Mononuclear cell (primary cell): ENCODE data around the gene CHRNG. TPM values are rescaled to one million over a fixed set of nuclear protein-coding genes. Genes with fewer than 3 reads are reported as not detected.
"Not testable (repeated sequence)": the region's sequence is repeated elsewhere in the genome, so short reads cannot be mapped to it uniquely, and the experiment has no call there.

Source experiments
- H3K27me3 ChIP-seq: 2 replicates; pipeline ENCODE4 v1.6.0; 2011; ENCODE audit warnings: low read length, control low read depth; ENCODE audit not compliant: insufficient read depth
- H3K4me1 ChIP-seq: 2 replicates; pipeline ENCODE4 v1.5.1; 2011; ENCODE audit warnings: mild to moderate bottlenecking, low read length, control low read depth; ENCODE audit not compliant: insufficient read depth
- H3K4me3 ChIP-seq: 2 replicates; pipeline ENCODE4 v1.5.1; 2011; ENCODE audit warnings: mild to moderate bottlenecking, low read length, moderate library complexity
- H3K9me3 ChIP-seq: 2 replicates; pipeline ENCODE4 v1.5.1; 2011; ENCODE audit warnings: low read depth, mild to moderate bottlenecking, control low read depth, low read length
- total RNA-seq: library from RNA; depleted of rRNA; stranded (reverse); fragments of >200 nt; gene quantifications from one replicate; pipeline ENCODE4 v1.2.3, GENCODE V29; 2012

CHRNG gene
- total RNA-seq, 1 donor, result not detected

GRCh38 chr2:232530626-232531260 is 8.7 kb upstream of the CHRNG start:
- Histone ChIP-seq H3K4me1 (no peaks in the 10 kb centered on the region), H3K27me3 (no peaks in the 10 kb centered on the region), H3K4me3 (no peak overlapping the region), H3K9me3 (no peaks in the 10 kb centered on the region)

DNA sequence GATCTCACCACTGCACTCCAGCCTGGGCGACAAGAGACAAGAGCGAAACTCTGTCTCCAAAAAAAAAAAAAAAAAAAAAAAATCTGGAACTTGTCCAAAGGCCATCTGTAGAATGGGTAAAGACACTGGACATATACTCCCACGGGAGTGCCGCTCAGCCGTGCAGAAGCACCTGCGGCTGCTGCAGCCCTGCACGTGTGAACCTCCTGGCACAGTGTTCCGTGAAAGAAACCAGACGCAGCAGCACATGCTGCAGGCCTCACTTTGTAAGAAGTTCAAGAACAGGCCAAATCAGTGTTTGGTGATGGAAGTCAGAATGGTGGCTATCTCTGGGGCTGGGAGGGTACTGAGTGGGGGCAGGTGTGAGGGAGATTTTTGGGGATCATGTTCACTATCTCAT is 7.1 kb upstream of the CHRNG start:
- no peaks in the 10 kb centered on the region for H3K27me3 ChIP-seq
- no peak overlapping the region for H3K4me3 ChIP-seq
- no peaks in the 10 kb centered on the region for H3K4me1 ChIP-seq
- H3K9me3 ChIP-seq, result no peaks in the 10 kb centered on the region

GRCh38 chr2:232532821-232533220 is 6.7 kb upstream of the CHRNG start:
- not testable (repeated sequence) for H3K4me3 ChIP-seq, H3K27me3 ChIP-seq, H3K4me1 ChIP-seq, H3K9me3 ChIP-seq

GRCh38 chr2:232533944-232534710 is 5.4 kb upstream of the CHRNG start:
- Histone ChIP-seq H3K4me1 (peaks cover 10% of the 10 kb centered on the region), H3K27me3 (no peaks in the 10 kb centered on the region)

DNA sequence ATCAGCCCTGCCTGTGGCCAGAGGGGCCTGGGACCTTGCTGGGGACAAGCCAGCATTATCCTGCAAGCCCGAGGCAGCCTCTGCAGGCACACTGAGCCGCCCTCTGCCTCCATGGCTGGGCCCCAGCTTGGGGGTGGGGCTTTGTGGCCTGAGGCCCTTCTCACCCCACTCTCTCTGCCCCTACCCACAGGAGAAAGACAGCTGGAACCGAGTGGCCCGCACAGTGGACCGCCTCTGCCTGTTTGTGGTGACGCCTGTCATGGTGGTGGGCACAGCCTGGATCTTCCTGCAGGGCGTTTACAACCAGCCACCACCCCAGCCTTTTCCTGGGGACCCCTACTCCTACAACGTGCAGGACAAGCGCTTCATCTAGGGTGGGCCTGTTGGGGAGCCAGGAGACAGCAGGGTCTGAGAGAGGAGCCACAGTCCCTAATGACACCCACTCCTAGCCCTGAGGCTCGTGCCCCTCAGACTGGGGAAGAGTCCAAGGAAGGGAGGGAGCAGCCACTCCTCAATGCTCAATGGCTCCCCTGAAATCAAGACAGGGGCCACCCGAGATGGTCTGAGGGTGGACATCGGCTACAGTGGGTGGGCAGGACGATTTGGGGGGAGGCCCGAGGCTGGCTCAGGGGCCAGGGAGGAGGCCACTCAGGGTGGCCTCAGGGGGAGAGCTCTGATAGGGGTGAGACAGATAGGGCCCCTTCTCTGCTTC is 4.4 kb upstream of the CHRNG start:
- Histone ChIP-seq H3K27me3 (no peaks in the 10 kb centered on the region), H3K4me3 (no peak overlapping the region), H3K9me3 (no peaks in the 10 kb centered on the region), H3K4me1 (peaks cover 15% of the 10 kb centered on the region)

More at GRCh38 chr2:232533944-232534710, 5.4 kb upstream of the CHRNG start:
- Histone ChIP-seq H3K4me3 (no peak overlapping the region), H3K9me3 (no peaks in the 10 kb centered on the region)

GRCh38 chr2:232535761-232536530 is 3.5 kb upstream of the CHRNG start:
- Histone ChIP-seq H3K4me1 (peaks cover 15% of the 10 kb centered on the region), H3K4me3 (no peak overlapping the region), H3K9me3 (no peaks in the 10 kb centered on the region), H3K27me3 (no peaks in the 10 kb centered on the region)

- no peak overlapping the region for H3K4me3 ChIP-seq
- H3K27me3 ChIP-seq, result no peaks in the 10 kb centered on the region
- peaks cover 15% of the 10 kb centered on the region for H3K4me1 ChIP-seq
- no peaks in the 10 kb centered on the region for H3K9me3 ChIP-seq
Observed at GRCh38 chr2:232537079-232537478, 2.4 kb upstream of the CHRNG start.

- Histone ChIP-seq H3K9me3 (no peaks in the 10 kb centered on the region), H3K27me3 (no peaks in the 10 kb centered on the region), H3K4me1 (peaks cover 15% of the 10 kb centered on the region), H3K4me3 (no peak overlapping the region)
Observed at GRCh38 chr2:232537499-232537898, 2.0 kb upstream of the CHRNG start.

DNA sequence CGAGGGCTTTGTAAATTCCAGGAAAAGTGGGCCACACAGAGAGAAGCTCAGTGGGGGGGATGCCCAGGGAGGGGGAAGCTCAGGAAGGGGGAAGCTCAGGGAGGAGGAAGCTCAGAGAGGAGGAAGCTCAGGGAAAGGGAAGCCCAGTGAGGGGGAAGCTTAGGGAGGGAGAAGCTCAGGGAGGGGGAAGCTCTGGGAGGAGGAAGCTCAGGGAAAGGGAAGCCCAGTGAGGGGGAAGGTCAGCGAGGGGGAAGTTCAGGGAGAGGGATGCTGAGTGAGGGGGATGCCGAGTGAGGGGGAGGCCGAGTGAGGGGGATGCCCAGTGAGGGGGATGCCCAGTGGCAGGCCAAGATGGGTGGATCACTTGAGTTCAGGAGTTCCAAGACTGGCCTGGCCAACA is 821 bp upstream of the CHRNG start:
- no peak overlapping the region for H3K4me3 ChIP-seq
- H3K9me3 ChIP-seq, result no peaks in the 10 kb centered on the region
- H3K4me1 ChIP-seq, result peaks cover 15% of the 10 kb centered on the region
- no peaks in the 10 kb centered on the region for H3K27me3 ChIP-seq

DNA sequence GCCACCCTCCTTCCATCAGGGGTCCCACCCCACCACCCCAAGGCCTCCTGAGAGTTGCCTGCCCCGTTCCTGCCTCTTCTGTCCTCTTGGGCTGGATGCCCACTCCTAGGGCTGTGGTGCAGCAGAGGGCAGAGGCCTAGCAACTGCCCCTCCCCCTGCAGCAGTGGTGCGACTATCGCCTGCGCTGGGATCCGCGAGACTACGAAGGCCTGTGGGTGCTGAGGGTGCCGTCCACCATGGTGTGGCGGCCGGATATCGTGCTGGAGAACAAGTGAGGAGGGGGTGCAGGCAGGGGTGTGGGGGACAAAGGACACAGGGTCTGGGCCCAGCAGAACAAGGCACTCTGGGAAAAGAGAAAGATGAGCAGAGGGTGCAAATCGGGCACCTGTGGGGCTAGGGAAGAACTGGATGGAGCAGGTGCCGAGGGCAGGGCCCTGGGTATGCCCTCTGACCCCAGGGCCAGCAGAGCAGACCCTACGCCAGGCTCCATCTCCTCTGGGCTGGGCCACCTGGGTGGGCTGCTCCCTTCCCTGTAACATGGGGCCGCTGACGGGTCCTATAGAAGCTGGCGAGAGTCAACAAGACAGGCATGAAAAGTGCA is 1.0 kb downstream of the CHRNG start:
- peaks cover 15% of the 10 kb centered on the region for H3K4me1 ChIP-seq
- no peaks in the 10 kb centered on the region for H3K9me3 ChIP-seq
- no peak overlapping the region for H3K4me3 ChIP-seq
- H3K27me3 ChIP-seq, result no peaks in the 10 kb centered on the region

- H3K4me3 ChIP-seq, result no peak overlapping the region
- no peaks in the 10 kb centered on the region for H3K27me3 ChIP-seq
- H3K9me3 ChIP-seq, result no peaks in the 10 kb centered on the region
- H3K4me1 ChIP-seq, result peaks cover 21% of the 10 kb centered on the region
Observed at GRCh38 chr2:232541195-232541960, 1.9 kb downstream of the CHRNG start.

DNA sequence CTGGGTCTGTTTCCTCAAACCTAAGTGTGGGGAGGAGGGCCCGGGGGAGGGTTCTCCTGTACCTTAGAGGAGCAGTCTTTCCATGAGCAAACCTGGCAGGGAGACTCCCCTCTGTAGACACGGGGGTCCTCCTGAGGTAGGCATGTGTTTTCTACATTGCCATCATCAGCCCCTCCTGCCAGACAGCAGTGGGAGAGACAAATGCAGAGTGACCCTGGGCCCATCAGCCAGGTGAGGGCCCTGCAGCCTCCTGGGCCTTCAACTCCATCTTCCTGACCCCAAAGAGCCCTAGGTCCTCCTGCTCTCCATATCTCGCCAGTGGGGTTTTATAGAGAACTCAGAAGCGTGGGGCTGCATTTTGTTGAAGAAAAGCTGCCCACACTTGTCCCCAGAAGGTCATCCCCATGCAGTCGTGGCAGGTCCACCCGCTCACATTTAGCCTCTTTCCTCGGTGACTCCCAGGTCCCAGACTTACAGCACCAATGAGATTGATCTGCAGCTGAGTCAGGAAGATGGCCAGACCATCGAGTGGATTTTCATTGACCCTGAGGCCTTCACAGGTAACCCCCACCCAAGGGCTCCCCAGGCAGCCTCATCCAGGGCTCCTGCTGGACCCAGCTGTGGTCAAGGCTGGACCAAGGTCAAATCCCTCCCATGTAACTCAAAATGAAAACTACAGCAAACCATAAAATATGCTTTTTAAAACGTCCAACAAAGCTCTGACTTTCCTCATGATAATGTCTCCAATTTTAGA is 2.6 kb downstream of the CHRNG start:
- Histone ChIP-seq H3K4me1 (peaks cover 28% of the 10 kb centered on the region), H3K9me3 (no peaks in the 10 kb centered on the region), H3K27me3 (no peaks in the 10 kb centered on the region), H3K4me3 (no peak overlapping the region)

DNA sequence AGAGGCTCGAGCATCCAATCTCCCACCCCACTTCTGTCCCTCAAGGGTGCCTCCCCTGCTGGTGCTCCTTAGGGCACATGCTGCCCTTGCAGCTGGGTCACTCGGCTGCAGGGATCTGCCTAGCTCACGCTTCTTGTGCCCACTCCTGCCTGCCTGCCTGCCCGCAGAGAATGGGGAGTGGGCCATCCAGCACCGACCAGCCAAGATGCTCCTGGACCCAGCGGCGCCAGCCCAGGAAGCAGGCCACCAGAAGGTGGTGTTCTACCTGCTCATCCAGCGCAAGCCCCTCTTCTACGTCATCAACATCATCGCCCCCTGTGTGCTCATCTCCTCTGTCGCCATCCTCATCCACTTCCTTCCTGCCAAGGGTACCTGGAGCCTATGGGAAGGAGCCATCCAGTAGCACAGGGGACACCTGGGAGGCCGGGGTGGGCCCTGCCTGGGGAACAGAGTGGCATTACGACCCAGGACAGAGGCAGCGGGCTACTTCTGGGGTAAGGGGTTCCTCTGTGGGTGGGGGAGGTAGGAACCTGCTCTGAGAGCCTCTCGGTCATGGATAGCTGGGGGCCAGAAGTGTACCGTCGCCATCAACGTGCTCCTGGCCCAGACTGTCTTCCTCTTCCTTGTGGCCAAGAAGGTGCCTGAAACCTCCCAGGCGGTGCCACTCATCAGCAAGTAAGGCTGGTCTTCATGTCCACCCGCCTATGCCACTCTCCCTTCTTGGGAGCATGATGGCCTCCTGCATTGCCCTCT is 3.4 kb downstream of the CHRNG start:
- Histone ChIP-seq H3K27me3 (no peaks in the 10 kb centered on the region), H3K4me3 (no peak overlapping the region), H3K9me3 (no peaks in the 10 kb centered on the region), H3K4me1 (peaks cover 36% of the 10 kb centered on the region)
